ENCODE data around the gene NKD2. TPM values are rescaled to one million over a fixed set of nuclear protein-coding genes. Genes with fewer than 3 reads are reported as not detected.

Gene NKD2
- total RNA-seq, 4 donors from 2014 or later, result 0.78 to 3.2 (median 1.6) TPM

DNA sequence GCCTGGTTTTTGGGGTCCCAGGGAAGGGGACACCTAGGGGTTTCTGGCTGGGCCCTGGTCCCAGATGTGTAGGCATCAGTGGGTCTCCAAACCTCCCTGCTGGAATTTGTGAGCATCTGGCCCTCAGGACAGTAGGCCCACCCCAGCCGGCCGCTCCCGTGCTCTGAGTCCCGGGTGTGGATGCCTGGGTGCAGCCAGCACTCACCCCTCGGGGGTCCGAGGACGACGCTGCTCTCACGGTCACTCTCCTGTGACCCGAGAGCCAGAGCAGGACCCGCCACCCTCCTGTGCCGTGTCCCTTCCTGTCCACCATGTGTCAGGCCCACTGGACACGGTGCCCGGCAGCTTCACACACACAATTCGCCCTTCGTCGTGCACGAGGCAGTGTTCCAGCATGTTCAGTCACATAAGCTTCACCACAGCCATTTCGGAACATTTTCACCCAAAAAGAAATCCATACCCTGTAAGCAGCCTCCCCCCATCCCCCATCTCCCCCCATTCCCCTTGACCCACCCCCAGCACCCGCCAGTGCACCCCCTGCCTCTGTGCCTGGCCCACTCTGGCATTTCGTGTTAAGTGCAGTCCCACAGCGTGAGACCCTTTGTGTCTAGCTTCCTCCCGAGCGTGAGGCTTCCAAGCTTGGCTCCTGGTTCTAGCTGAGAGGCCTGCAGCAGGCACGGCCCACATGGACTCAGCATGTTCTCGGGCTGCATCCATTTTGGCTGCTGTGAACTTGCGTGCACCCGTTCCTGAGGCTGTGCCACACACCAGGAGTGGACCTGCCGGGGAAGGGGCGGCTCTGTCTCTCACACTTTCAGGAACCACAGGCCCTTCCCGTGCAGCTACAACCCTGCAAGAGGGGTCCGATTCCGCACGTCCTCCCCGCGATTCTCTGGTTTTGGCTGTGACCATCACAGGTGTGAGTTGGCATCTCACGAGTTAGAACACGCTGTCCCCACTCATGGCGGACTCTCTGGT lies 40.5 kb downstream of the NKD2 start:
- no peak overlapping the region for H3K4me3 ChIP-seq (replicated peaks in 1 of 3)
- 85 to 89% methylated on average over 33 of the region's 39 CpGs for WGBS, 2 donors

DNA sequence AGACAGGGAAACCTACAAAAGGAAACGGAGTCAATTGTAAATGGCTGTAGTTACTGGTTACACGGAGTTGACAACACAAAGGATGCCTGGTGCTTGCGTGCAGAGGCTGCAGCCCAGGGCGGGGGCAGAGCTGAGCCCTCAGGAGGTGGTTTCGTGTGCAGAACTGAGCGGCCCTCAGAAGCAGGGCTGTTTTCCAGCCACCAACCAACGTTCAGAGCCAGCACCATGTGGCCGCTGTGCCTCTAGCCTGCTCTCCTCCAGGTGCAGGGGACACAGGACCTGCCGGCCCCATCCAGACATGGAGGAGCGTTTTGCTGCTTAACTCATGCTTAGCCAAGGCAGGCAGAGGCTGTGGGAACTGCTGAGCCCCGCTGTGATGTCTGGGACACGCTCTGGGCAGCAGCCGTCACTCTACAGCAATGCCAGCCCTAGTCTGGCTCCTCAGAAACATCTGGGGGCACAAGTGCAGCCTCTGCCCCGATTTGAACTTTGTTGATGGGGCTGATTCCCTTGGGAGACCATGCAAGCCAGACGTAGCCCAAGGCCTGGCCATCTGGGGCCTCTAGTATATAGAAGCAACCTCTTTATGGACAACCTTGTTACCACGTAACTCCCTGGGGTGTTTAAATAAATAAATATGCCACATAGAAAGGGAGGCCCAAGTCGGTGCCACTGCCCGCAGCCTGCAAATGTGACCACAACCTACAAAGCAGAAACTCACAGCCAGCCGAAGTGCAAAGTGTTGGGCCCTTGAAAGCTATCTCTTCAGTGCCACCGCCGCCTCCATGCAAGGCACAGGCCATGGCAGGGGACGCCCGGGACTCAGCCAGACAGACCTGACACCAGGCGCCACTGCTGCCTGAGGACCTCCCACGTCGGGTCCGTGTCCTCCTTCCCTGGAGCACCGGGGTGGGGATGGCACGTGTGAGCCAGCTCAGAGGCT lies 42.1 kb downstream of the NKD2 start:
- no peak for DNase-seq
- 80 to 85% methylated on average over 15 to 18 of the region's 29 CpGs for WGBS, 2 donors
- TF ChIP-seq, protein P1, sequence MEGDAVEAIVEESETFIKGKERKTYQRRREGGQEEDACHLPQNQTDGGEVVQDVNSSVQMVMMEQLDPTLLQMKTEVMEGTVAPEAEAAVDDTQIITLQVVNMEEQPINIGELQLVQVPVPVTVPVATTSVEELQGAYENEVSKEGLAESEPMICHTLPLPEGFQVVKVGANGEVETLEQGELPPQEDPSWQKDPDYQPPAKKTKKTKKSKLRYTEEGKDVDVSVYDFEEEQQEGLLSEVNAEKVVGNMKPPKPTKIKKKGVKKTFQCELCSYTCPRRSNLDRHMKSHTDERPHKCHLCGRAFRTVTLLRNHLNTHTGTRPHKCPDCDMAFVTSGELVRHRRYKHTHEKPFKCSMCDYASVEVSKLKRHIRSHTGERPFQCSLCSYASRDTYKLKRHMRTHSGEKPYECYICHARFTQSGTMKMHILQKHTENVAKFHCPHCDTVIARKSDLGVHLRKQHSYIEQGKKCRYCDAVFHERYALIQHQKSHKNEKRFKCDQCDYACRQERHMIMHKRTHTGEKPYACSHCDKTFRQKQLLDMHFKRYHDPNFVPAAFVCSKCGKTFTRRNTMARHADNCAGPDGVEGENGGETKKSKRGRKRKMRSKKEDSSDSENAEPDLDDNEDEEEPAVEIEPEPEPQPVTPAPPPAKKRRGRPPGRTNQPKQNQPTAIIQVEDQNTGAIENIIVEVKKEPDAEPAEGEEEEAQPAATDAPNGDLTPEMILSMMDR (IDR thresholded peaks at IDR 0.05), result no peak
- TF ChIP-seq POLR2A (IDR thresholded peaks at IDR 0.05), result no peak
- no peaks in the 10 kb centered on the region for H3K4me1 ChIP-seq
- no peaks in the 10 kb centered on the region for H3K27me3 ChIP-seq
- H3K4me3 ChIP-seq (replicated peaks in 1 of 3), result no peak overlapping the region
- H3K36me3 ChIP-seq, result peaks cover 13 to 23% of the 10 kb centered on the region in 2 donors
- H3K27ac ChIP-seq, result no peak overlapping the region
- intact Hi-C loops (cut with DNase I), result no loop called here
- no peaks in the 10 kb centered on the region for H3K9me3 ChIP-seq

More for the DNA sequence above, 40.5 kb downstream of the NKD2 start:
- Histone ChIP-seq H3K4me1 (no peaks in the 10 kb centered on the region), H3K27me3 (no peaks in the 10 kb centered on the region), H3K9me3 (no peaks in the 10 kb centered on the region), H3K36me3 (peaks cover 11 to 16% of the 10 kb centered on the region in 2 donors), H3K27ac (no peak overlapping the region)
- intact Hi-C loops (cut with DNase I), result no loop called here
- TF ChIP-seq, protein P1 (IDR thresholded peaks at IDR 0.05), result no peak
- TF ChIP-seq POLR2A (IDR thresholded peaks at IDR 0.05), result no peak
- no peak for DNase-seq

DNA sequence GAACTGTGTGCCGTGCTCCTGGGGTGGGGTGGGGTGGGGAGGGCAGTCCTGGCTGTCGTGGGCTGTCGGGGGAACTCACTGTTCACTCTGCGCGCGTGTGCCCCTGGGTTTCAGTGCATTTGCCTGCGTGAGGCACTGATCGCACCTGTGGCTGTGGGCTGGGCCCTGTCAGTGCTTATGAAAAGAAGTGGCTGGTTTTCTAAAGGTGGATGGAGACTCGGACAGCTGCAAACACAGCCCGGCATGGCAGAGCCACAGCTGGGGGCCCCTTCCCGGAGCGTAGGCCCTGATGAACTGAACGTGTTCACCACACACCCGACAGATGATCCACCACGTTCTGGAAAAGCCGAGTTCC lies 42.7 kb downstream of the NKD2 start:
- Histone ChIP-seq H3K27me3 (no peaks in the 10 kb centered on the region), H3K27ac (no peak overlapping the region), H3K9me3 (no peaks in the 10 kb centered on the region), H3K36me3 (peaks cover 19 to 27% of the 10 kb centered on the region in 2 donors), H3K4me3 (replicated peaks in 1 of 3) (no peak overlapping the region), H3K4me1 (no peaks in the 10 kb centered on the region)
- DNase-seq, result no peak
- intact Hi-C loops (cut with DNase I), result no loop called here
- TF ChIP-seq, protein P1 (IDR thresholded peaks at IDR 0.05), result no peak
- TF ChIP-seq POLR2A (IDR thresholded peaks at IDR 0.05), result no peak
- WGBS, 2 donors, result 93% methylated on average over 9 to 11 of the region's 16 CpGs

DNA sequence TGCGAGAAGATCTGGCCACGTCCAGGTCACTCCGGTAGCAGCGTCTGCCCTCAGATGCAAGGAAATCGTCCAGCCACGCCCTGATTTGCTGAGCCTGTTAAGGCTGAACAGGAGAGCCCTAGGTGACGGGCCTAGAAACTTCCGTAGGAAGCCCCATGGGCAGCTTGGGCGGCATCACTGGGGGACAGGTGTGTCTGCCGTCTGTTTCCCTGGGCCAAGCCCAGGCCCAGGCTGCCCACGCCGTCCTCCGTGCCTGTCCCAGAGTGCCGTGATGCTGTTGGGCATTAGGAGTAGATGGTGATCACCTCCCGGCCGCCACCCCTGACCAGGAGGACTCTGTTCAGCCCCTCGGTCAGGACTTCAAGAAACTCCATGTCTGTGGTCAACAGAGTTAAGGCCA lies 43.5 kb downstream of the NKD2 start:
- H3K9me3 ChIP-seq, result no peaks in the 10 kb centered on the region
- H3K36me3 ChIP-seq, result peaks cover 27 to 34% of the 10 kb centered on the region in 2 donors
- 96 to 97% methylated on average over 11 to 12 of the region's 17 CpGs for WGBS, 2 donors
- intact Hi-C loops (cut with DNase I), result no loop called here
- H3K27me3 ChIP-seq, result no peaks in the 10 kb centered on the region
- H3K4me3 ChIP-seq (replicated peaks in 1 of 3), result no peak overlapping the region
- TF ChIP-seq, protein P1 (IDR thresholded peaks at IDR 0.05), result no peak
- no peak for DNase-seq
- no peak overlapping the region for H3K27ac ChIP-seq
- H3K4me1 ChIP-seq, result no peaks in the 10 kb centered on the region
